ENCODE results near the gene RABL2B.
A peak's percentile ranks its signal among the peaks of the same experiment; 100 is the strongest.
"Not testable (repeated sequence)": the region's sequence is repeated elsewhere in the genome, so short reads cannot be mapped to it uniquely, and the experiment has no call there.

RABL2B gene

DNA sequence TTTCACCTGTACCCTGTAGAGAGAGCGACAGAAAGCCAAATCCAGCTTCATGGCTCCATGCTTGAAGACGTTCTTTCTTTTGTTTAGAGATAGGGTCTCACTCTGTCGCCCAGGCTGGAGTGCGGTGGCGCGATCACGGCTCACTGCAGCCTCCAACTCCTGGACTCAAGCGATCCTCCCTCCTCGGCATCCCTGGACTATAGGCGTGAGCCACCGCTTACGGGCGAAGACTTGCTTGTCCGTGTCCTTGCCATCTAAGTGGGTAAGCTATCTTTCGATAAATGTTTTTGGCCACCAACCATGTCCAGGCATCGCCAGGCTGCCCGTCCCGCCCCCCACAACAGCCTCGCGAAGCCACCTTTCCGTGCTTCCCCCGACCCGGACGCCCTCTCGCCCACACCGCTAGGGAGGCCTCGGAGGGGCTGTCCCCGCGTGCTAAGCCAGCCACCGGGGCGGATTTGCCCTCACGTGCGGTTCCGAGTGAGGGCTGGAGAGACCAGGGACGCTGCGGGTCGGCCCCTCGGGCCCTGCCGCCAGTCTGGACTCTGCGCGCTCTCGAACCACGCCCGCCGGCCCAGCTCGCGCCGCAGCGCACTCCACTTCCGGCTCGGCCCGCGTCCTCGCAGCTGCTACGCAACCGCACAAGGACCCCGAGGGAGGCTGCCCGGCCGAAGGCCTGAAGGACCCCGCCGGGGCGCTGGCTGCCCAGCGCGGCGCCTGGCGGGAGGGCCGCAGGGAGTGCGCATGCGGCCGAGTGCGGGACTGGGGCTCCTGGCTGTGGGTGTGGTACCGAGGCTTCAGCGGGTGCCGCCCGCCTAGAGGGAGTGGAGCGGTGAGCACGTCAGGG, at the start of gene RABL2B:
Gene RABL2B, minus strand, starts transcription at position 604 of the 847 bp plus-strand sequence. CDS start 1,342 bp downstream, outside the sequence.
- H3K27ac ChIP-seq (ENCODE audit: low read length); H3K27me3 ChIP-seq (ENCODE audit: low read depth, low read length); H3K36me3 ChIP-seq (ENCODE audit: control insufficient read depth in 1 of 2, insufficient read depth in 2 of 2, low read length in 2 of 2); H3K4me1 ChIP-seq (ENCODE audit: control insufficient read depth in 1 of 2, insufficient read depth in 2 of 2, low read length in 2 of 2); H3K9me3 ChIP-seq (ENCODE audit: control insufficient read depth in 1 of 2, low read length in 2 of 2): not testable (repeated sequence)
- peak within 1 kb of the TSS; percentile 30 to 73 for H3K4me3 ChIP-seq (ENCODE audit: low read depth in 1 of 2, low read length in 2 of 2)

DNA sequence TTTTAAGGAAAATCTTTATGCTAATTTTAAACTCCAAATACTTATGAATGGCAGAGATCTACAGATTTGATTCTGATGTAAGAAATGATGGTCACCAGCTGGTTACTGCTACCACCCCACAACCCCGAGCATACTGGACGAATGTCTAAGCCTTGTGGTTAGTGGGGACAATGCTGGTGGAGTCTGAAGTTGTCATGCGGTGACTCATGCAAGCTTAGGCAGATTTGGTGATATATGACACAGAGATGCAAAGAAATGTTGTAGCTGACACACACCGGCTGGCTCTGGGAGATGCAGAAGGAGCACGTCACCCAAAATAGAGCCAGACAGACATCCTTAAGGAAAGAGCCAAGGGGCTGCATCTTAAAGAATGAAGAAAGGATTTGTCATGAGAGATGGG, 3.5 kb upstream of the RABL2B start:
- not testable (repeated sequence) for H3K36me3 ChIP-seq (ENCODE audit: control insufficient read depth in 1 of 2, insufficient read depth in 2 of 2, low read length in 2 of 2); H3K27ac ChIP-seq (ENCODE audit: low read length); H3K9me3 ChIP-seq (ENCODE audit: control insufficient read depth in 1 of 2, low read length in 2 of 2); H3K4me1 ChIP-seq (ENCODE audit: control insufficient read depth in 1 of 2, insufficient read depth in 2 of 2, low read length in 2 of 2); H3K27me3 ChIP-seq (ENCODE audit: low read depth, low read length); H3K4me3 ChIP-seq (ENCODE audit: low read depth in 1 of 2, low read length in 2 of 2)

DNA sequence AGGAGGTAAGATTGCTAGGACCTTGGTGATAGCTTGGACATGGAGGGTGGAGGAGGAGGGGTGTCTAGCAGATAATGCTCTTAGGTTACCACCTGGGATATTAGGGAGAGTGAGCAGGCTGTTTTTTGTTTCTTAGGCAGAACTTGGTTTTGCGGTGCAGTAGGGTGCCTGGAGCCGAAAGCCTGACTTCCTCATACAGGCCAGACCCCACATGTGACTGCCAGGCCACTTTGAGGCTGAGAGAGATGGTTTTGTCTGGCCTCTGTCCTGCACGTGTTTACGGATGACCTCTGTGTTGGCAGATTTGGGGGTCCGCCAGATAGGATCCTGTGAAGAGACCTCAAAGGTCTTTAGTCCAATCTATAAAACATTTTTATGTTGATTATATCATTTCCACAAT, 1.9 kb upstream of the RABL2B start:
- not testable (repeated sequence) for H3K27ac ChIP-seq (ENCODE audit: low read length); H3K4me3 ChIP-seq (ENCODE audit: low read depth in 1 of 2, low read length in 2 of 2); H3K27me3 ChIP-seq (ENCODE audit: low read depth, low read length); H3K36me3 ChIP-seq (ENCODE audit: control insufficient read depth in 1 of 2, insufficient read depth in 2 of 2, low read length in 2 of 2); H3K4me1 ChIP-seq (ENCODE audit: control insufficient read depth in 1 of 2, insufficient read depth in 2 of 2, low read length in 2 of 2); H3K9me3 ChIP-seq (ENCODE audit: control insufficient read depth in 1 of 2, low read length in 2 of 2)

DNA sequence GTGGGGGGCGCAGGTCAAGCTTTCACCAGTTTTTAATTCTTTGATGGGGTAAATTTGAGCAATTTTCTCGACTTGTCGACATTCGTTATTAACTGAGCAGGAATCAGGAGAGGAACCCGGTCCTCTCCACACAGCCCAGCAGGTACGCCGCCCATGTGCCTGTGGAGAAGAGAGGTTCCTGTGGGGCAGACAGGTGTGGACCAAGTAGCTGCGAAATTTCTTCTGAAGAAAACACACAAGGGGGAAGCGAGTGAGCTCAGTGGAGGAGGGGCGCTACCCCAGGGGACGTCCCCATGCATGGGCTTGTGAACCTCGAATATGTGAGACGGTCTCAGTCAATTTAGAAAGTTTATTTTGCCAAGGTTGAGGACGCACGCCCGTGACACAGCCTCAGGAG, 442 bp upstream of the RABL2B start:
- not testable (repeated sequence) for H3K36me3 ChIP-seq (ENCODE audit: control insufficient read depth in 1 of 2, insufficient read depth in 2 of 2, low read length in 2 of 2); H3K27ac ChIP-seq (ENCODE audit: low read length); H3K9me3 ChIP-seq (ENCODE audit: control insufficient read depth in 1 of 2, low read length in 2 of 2); H3K27me3 ChIP-seq (ENCODE audit: low read depth, low read length); H3K4me1 ChIP-seq (ENCODE audit: control insufficient read depth in 1 of 2, insufficient read depth in 2 of 2, low read length in 2 of 2)
- peak overlapping the region; percentile 21 to 73 for H3K4me3 ChIP-seq (ENCODE audit: low read depth in 1 of 2, low read length in 2 of 2)

DNA sequence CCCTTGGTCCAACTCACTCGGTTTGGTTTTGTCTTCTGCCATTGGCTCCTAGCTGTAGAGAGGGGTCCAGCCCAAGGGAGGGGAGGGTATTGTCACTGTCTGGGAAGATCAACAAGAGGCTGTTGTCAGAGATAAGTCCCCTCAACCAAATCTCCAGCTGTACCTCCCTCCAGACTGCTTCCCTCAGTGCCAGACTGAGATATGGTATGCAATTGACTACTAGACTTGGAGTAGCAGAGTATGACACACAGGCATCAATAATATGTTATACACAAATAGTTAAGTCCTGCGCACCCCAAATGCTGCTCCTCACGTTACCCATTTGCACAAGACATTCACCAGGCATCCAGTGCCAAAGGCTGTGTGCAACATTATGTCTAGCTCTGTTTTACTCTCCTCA, 1.2 kb downstream of the RABL2B start:
- not testable (repeated sequence) for H3K36me3 ChIP-seq (ENCODE audit: control insufficient read depth in 1 of 2, insufficient read depth in 2 of 2, low read length in 2 of 2); H3K27me3 ChIP-seq (ENCODE audit: low read depth, low read length); H3K4me1 ChIP-seq (ENCODE audit: control insufficient read depth in 1 of 2, insufficient read depth in 2 of 2, low read length in 2 of 2); H3K27ac ChIP-seq (ENCODE audit: low read length); H3K9me3 ChIP-seq (ENCODE audit: control insufficient read depth in 1 of 2, low read length in 2 of 2); H3K4me3 ChIP-seq (ENCODE audit: low read depth in 1 of 2, low read length in 2 of 2)

DNA sequence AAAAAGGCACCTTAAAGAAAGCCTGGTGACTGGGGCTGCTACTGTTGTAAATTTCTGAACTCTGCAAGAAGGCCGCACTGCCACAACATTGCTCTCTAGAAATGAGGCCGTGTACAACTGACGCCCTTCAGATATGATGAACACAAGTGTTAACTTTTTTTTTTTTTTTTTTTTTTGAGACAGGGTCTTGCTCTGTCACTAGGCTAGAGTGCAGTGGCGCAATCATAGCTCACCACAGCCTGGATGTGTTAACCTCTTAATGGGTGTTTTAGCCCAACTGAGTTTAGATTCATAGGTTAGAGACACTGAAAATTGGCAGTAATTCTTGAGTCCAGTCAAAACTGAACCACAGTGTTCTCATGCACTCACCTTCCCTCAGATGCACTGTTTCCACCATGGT, 3.2 kb downstream of the RABL2B start:
- not testable (repeated sequence) for H3K4me1 ChIP-seq (ENCODE audit: control insufficient read depth in 1 of 2, insufficient read depth in 2 of 2, low read length in 2 of 2); H3K36me3 ChIP-seq (ENCODE audit: control insufficient read depth in 1 of 2, insufficient read depth in 2 of 2, low read length in 2 of 2); H3K27me3 ChIP-seq (ENCODE audit: low read depth, low read length); H3K4me3 ChIP-seq (ENCODE audit: low read depth in 1 of 2, low read length in 2 of 2); H3K9me3 ChIP-seq (ENCODE audit: control insufficient read depth in 1 of 2, low read length in 2 of 2); H3K27ac ChIP-seq (ENCODE audit: low read length)

DNA sequence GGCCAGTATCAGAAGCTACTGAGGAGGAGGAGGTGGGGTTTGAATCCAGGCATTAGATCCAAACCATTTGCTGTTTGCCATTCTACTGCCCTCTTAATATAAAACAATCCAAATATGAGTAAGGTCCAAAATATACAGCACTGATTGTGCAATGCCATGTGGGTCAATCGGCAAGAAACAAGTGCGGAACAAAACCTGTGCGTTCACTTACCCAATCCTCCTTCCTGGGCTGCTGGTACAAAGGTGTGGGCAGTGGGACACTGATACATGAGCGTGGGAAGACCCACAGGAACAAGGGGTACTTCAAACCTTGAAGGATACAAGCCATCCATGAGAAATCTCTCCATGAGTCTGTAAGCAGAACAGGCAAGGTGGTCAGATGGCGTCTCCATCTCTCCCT, 5.8 kb downstream of the RABL2B start:
- H3K4me1 ChIP-seq (ENCODE audit: control insufficient read depth in 1 of 2, insufficient read depth in 2 of 2, low read length in 2 of 2): not testable (repeated sequence)

DNA sequence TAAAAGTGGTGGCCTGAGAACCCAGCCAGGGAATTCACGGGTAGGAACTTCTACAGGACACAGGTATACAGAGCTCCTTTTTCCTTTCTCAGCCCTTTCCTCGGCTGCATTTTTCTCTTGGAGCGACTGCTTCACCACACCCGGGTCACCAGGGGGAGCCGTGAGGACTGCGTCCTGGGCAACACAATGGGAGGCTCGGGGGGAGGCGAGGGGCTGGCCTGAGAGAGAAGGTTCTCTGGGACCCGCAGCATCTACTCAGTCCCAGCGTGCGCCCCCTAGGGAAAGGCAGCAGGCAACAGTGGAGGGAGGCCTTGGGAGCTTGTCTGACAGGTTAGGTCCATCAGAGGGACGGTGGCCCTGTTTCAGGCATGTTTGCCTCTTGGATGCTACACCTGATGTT, 8.3 kb downstream of the RABL2B start:
- not testable (repeated sequence) for H3K4me1 ChIP-seq (ENCODE audit: control insufficient read depth in 1 of 2, insufficient read depth in 2 of 2, low read length in 2 of 2); H3K9me3 ChIP-seq (ENCODE audit: control insufficient read depth in 1 of 2, low read length in 2 of 2); H3K4me3 ChIP-seq (ENCODE audit: low read depth in 1 of 2, low read length in 2 of 2); H3K36me3 ChIP-seq (ENCODE audit: control insufficient read depth in 1 of 2, insufficient read depth in 2 of 2, low read length in 2 of 2); H3K27me3 ChIP-seq (ENCODE audit: low read depth, low read length); H3K27ac ChIP-seq (ENCODE audit: low read length)

More for the DNA sequence above, 5.8 kb downstream of the RABL2B start:
- not testable (repeated sequence) for H3K27ac ChIP-seq (ENCODE audit: low read length); H3K36me3 ChIP-seq (ENCODE audit: control insufficient read depth in 1 of 2, insufficient read depth in 2 of 2, low read length in 2 of 2); H3K4me3 ChIP-seq (ENCODE audit: low read depth in 1 of 2, low read length in 2 of 2); H3K27me3 ChIP-seq (ENCODE audit: low read depth, low read length); H3K9me3 ChIP-seq (ENCODE audit: control insufficient read depth in 1 of 2, low read length in 2 of 2)

DNA sequence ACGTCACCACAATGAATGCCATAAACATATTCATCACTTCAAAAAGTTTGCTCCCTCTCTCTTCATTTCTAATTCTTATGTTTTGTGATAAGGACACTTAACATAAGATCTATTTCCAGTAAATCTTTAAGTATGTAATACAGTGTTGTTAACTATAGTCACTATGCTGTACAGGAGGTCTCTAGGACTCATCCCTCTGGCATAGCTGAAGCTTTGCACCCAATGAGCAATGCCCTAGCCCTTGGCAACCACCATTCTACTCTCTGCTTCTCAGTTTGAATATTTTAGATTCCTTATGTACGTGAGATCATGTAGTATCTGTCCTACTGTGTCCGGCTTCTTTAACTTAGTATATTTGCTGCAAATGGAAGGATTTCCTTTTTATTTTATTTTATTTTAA, 19.1 kb downstream of the RABL2B start:
- not testable (repeated sequence) for H3K4me3 ChIP-seq (ENCODE audit: low read depth in 1 of 2, low read length in 2 of 2); H3K4me1 ChIP-seq (ENCODE audit: control insufficient read depth in 1 of 2, insufficient read depth in 2 of 2, low read length in 2 of 2); H3K36me3 ChIP-seq (ENCODE audit: control insufficient read depth in 1 of 2, insufficient read depth in 2 of 2, low read length in 2 of 2); H3K27ac ChIP-seq (ENCODE audit: low read length); H3K9me3 ChIP-seq (ENCODE audit: control insufficient read depth in 1 of 2, low read length in 2 of 2); H3K27me3 ChIP-seq (ENCODE audit: low read depth, low read length)

DNA sequence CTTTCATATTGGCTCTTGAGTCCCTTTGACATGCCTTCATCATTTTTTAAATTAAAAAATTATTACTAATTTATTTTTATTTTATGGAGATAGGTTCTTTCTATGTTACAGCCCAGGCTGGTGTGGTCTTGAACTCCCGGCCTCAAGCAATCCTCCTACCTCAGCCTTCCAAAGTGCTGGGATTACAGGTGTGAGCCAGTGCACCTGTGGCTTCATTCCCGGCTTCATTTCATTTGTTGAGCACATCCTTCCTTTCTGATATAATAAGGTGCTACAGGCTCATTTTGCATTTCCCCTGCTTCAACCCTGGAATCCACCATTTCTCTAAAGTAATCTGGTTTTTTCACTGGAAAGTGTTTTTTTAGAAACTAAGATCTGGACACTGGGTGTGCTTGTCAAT, 21.6 kb downstream of the RABL2B start:
- H3K27me3 ChIP-seq (ENCODE audit: low read depth, low read length); H3K9me3 ChIP-seq (ENCODE audit: control insufficient read depth in 1 of 2, low read length in 2 of 2); H3K4me1 ChIP-seq (ENCODE audit: control insufficient read depth in 1 of 2, insufficient read depth in 2 of 2, low read length in 2 of 2); H3K27ac ChIP-seq (ENCODE audit: low read length); H3K36me3 ChIP-seq (ENCODE audit: control insufficient read depth in 1 of 2, insufficient read depth in 2 of 2, low read length in 2 of 2); H3K4me3 ChIP-seq (ENCODE audit: low read depth in 1 of 2, low read length in 2 of 2): not testable (repeated sequence)

DNA sequence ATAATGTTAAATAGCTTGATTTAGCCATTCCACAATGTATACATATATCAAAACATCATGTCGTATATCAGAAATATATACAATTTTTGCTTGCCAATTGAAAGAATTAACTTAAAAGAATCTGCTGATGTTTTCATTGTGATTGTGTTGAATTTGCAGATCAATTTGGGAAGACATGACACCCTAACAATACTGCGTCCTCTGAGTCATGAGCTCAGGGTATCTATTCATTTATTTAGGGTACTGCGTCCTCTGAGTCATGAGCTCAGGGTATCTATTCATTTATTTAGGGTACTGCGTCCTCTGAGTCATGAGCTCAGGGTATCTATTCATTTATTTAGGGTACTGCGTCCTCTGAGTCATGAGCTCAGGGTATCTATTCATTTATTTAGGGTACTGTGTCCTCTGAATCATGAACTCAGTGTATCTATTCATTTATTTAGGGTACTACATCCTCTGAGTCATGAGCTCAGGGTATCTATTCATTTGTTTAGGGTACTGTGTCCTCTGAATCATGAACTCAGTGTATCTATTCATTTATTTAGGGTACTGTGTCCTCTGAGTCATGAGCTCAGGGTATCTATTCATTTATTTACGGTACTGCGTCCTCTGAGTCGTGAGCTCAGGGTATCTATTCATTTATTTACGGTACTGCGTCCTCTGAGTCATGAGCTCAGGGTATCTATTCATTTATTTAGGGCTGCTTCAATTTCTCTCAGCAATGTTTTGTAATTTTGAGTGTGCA, 23.7 kb downstream of the RABL2B start:
- not testable (repeated sequence) for H3K27ac ChIP-seq (ENCODE audit: low read length); H3K4me3 ChIP-seq (ENCODE audit: low read depth in 1 of 2, low read length in 2 of 2)

More for the DNA sequence above, 23.7 kb downstream of the RABL2B start:
- not testable (repeated sequence) for H3K4me1 ChIP-seq (ENCODE audit: control insufficient read depth in 1 of 2, insufficient read depth in 2 of 2, low read length in 2 of 2); H3K9me3 ChIP-seq (ENCODE audit: control insufficient read depth in 1 of 2, low read length in 2 of 2); H3K36me3 ChIP-seq (ENCODE audit: control insufficient read depth in 1 of 2, insufficient read depth in 2 of 2, low read length in 2 of 2); H3K27me3 ChIP-seq (ENCODE audit: low read depth, low read length)

Data from muscle layer of duodenum (tissue), 2 donors.